Activated CD4-positive, alpha-beta T cell treated with anti-CD3 and anti-CD28 coated beads, Interleukin-10, Interleukin-2, amounts not matched to agents 100 ng/mL and 50 ng/mL, durations not matched to agents 16 hours and 8 hours (primary cell): Measurements from ENCODE around the gene VTI1A.

Source experiments
- DNase-seq: peaks from one replicate; pipeline ENCODE4 v3.0.0-alpha.2; 2020

Gene VTI1A

GRCh38 chr10:112815269-112816032 is 368.4 kb downstream of the VTI1A start:
- peak; percentile 60 for DNase-seq

- no peak for DNase-seq
These were observed 369.0 kb downstream of the VTI1A start for GRCh38 chr10:112816033-112816430.

GRCh38 chr10:112816891-112817290 is 369.9 kb downstream of the VTI1A start:
- DNase-seq, result no peak

- DNase-seq, result no peak
These were observed 371.2 kb downstream of the VTI1A start for GRCh38 chr10:112817981-112818777.

- DNase-seq, result no peak
These were observed 372.2 kb downstream of the VTI1A start for GRCh38 chr10:112819231-112819630.

- DNase-seq, result no peak
These were observed 373.3 kb downstream of the VTI1A start for GRCh38 chr10:112820320-112820719.

- DNase-seq, result no peak
These were observed 374.0 kb downstream of the VTI1A start for GRCh38 chr10:112821038-112821437.

- no peak for DNase-seq
These were observed 374.6 kb downstream of the VTI1A start for GRCh38 chr10:112821663-112822062.

GRCh38 chr10:112823007-112823406 is 376.0 kb downstream of the VTI1A start:
- no peak for DNase-seq

- no peak for DNase-seq
These were observed 376.6 kb downstream of the VTI1A start for GRCh38 chr10:112823604-112824003.

- no peak for DNase-seq
These were observed 379.1 kb downstream of the VTI1A start for GRCh38 chr10:112826018-112826697.

- DNase-seq, result no peak
These were observed 380.1 kb downstream of the VTI1A start for GRCh38 chr10:112827086-112827485.

- no peak for DNase-seq
These were observed 380.9 kb downstream of the VTI1A start for GRCh38 chr10:112827951-112828350.

GRCh38 chr10:112831859-112832258 is 384.8 kb downstream of the VTI1A start:
- no peak for DNase-seq

GRCh38 chr10:112832361-112832878 is 385.4 kb downstream of the VTI1A start:
- no peak for DNase-seq

GRCh38 chr10:112832959-112833358 is 385.9 kb downstream of the VTI1A start:
- DNase-seq, result no peak

GRCh38 chr10:112834751-112835181 is 387.8 kb downstream of the VTI1A start:
- no peak for DNase-seq

- DNase-seq, result no peak
These were observed 388.3 kb downstream of the VTI1A start for GRCh38 chr10:112835217-112835715.

GRCh38 chr10:112835944-112836451 is 389.0 kb downstream of the VTI1A start:
- DNase-seq, result no peak

- no peak for DNase-seq
These were observed 391.9 kb downstream of the VTI1A start for GRCh38 chr10:112838784-112839481.

- DNase-seq, result no peak
These were observed 393.1 kb downstream of the VTI1A start for GRCh38 chr10:112839928-112840654.

- DNase-seq, result no peak
These were observed 394.5 kb downstream of the VTI1A start for GRCh38 chr10:112841549-112841948.
